ENCODE results near the gene CAP2. TPM values are rescaled to one million over a fixed set of nuclear protein-coding genes. Genes with fewer than 3 reads are reported as not detected.

Gene CAP2
- total RNA-seq, 1 experiment from 2014 or later, result 11.5 TPM

GRCh38 chr6:17393892-17394631 lies 667 bp downstream of the CAP2 start:
- Mint-ChIP-seq H3K27me3 (ENCODE audit: low read depth) (peaks cover 9% of the 10 kb centered on the region), H3K36me3 (ENCODE audit: insufficient read depth in 1 of 3, low read depth in 3 of 3) (peaks cover 11 to 24% (median 15%) of the 10 kb centered on the region in 3 experiments), H3K4me3 (peak overlapping the region; percentile 91 to 97), H3K27ac (peak overlapping the region; percentile 99), H3K4me1 (peaks cover 15 to 20% of the 10 kb centered on the region in 2 experiments), H3K9me3 (peaks cover 3% of the 10 kb centered on the region in 2 experiments; a peak in 1 of 5 replicates)
- H3K9ac ChIP-seq (ENCODE audit: extremely low read depth, insufficient read length, low read length), result peak overlapping the region; percentile 57
- no peaks in the 10 kb centered on the region for H4K20me1 ChIP-seq (ENCODE audit: control insufficient read depth, insufficient read depth, insufficient read length)
- H2BK12ac ChIP-seq (ENCODE audit: insufficient read length, low read depth, low read length), result no peak overlapping the region
- TF ChIP-seq CTCF (conservative IDR thresholded peaks at IDR 0.05), result no peak
- no peaks in the 10 kb centered on the region; the same call in 1 of the 2 replicates for H3K79me2 ChIP-seq (ENCODE audit: insufficient read depth, low read length)
- no peak overlapping the region for H3K56ac ChIP-seq (ENCODE audit: insufficient read length, low read depth, low read length)
- H3K14ac ChIP-seq (ENCODE audit: insufficient read depth, low read length), result peak overlapping the region; percentile 73
- H3K27ac ChIP-seq (ENCODE audit: insufficient read length, low read depth, low read length), result peak overlapping the region; percentile 44
- H4K91ac ChIP-seq (ENCODE audit: insufficient read length, low read depth, low read length), result no peak overlapping the region
- H3K23ac ChIP-seq (ENCODE audit: insufficient read length, low read depth, low read length), result no peak overlapping the region
- H3K79me1 ChIP-seq (ENCODE audit: insufficient read depth, low read depth, low read length, poor library complexity, severe bottlenecking), result no peaks in the 10 kb centered on the region
- no peaks in the 10 kb centered on the region for H3K9me3 ChIP-seq (ENCODE audit: control insufficient read depth, low read depth, low read length)
- no peak overlapping the region for H4K5ac ChIP-seq (ENCODE audit: insufficient read length, low read depth, low read length)
- H2BK20ac ChIP-seq (ENCODE audit: low read depth, low read length, poor library complexity, severe bottlenecking), result no peak overlapping the region
- peak; percentile 80 for DNase-seq
- no peak overlapping the region for H2BK15ac ChIP-seq (ENCODE audit: low read depth, low read length)
- H2AFZ ChIP-seq (ENCODE audit: low read length), result no peak overlapping the region
- peak overlapping the region; percentile 63 for H3K4me2 ChIP-seq (ENCODE audit: insufficient read depth, insufficient read length, low read length)
- H2BK5ac ChIP-seq (ENCODE audit: insufficient read length, low read length), result no peak overlapping the region
- no peak overlapping the region for H2BK120ac ChIP-seq (ENCODE audit: low read depth, low read length, poor library complexity, severe bottlenecking)
- no CpG with 5 or more reads among the region's 55 CpGs for WGBS (ENCODE audit: extremely low coverage, insufficient read length, low lambda C conversion rate)
- H3T11ph ChIP-seq (ENCODE audit: low read length), result no peak overlapping the region
- H4K8ac ChIP-seq (replicated peaks; ENCODE audit: insufficient read length, low read depth, low read length), result no peak overlapping the region
- no peaks in the 10 kb centered on the region; the same call in 1 of the 2 replicates for H3K4me1 ChIP-seq (ENCODE audit: insufficient read depth, low read length)
- no peak overlapping the region for H3K18ac ChIP-seq (ENCODE audit: insufficient read length, low read depth, low read length)
- H2AK5ac ChIP-seq (ENCODE audit: insufficient read length, low read length), result no peak overlapping the region
- no peak overlapping the region for H3K4ac ChIP-seq (ENCODE audit: low read depth, low read length)
- H3K27me3 ChIP-seq (ENCODE audit: insufficient read depth, low read length), result no peaks in the 10 kb centered on the region; the same call in 1 of the 2 replicates
- H3K23me2 ChIP-seq (ENCODE audit: insufficient read length, low read depth, low read length, poor library complexity, severe bottlenecking), result peaks cover 6% of the 10 kb centered on the region
